HG03520 (cell line): ENCODE results near the gene KYNU.
"Not testable (repeated sequence)": the region's sequence is repeated elsewhere in the genome, so short reads cannot be mapped to it uniquely, and the experiment has no call there.

ENCODE experiments used
- ATAC-seq: cut with Tn5 transposase; IDR thresholded peaks from one replicate; pipeline ENCODE4 v1.9.1; 2021; ENCODE audit warnings: mild to moderate bottlenecking, moderate library complexity; ENCODE audit not compliant: unreplicated experiment

The KYNU gene

DNA sequence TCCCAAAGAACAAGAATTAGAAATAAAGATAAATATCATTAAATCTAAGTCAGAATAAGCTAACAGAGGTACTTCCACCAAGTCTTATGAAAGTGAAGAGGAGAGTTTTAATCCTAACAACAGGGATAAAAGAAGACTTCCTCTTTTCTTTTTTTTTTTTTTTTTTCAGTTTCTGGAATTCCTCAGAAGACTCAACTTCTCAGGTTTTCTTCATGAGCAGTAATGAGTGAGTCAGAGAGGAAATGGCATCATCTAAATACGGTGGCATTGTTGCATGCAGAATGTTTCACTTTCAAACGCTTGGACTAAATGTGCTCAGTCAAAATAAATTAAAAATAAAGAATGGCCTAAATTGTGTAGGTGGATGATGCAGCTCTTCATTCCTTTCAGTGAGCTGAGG lies 206.2 kb downstream of the KYNU start:
- ATAC-seq: no peak

DNA sequence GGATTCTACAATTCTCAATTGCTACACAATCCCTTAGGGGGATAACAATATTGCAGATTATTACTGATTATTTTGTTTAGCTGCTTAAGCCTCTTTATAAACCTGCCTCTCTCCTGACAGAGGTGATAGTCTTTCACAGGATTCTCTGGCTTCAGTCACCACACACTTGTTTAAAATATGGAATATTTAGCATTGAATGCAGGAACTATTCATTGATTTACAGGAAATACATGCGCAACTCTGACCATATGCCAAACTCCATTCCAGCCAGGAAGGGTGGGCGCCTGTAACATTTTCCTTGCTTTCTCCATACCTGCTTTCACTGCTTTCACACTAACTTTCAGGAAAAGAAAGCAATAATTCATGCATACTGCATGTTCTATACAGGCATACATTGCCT lies 207.0 kb downstream of the KYNU start:
- no peak for ATAC-seq

DNA sequence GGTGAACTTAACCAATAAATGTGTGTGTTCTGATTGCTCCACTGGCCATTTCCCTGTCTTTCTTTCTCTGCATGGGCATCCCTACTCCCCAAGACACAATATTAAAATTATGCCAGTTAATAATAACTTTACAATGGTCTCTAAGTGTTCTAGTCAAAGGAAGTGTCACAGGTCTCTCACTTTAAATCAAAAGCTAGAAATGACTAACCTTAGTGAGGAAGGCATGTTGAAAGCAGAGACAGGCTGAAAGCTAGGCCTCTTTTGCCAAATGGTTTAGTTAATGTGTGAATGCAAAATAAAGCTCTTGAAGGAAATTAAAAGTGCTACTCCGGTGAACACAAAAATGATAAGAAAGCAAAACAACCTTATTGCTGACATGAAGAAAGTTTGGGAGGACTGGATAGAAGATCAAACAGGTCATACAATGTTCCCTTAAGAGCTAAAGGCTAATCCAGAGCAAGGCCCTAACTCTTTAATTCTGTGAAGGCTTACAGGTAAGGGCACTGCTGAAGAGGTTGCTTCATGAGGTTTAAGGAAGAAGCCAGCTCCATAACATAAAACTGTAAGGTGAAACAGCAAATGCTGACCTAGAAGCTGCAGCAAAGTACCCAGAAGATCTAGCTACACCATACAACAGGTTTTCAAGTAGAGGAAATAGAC lies 207.8 kb downstream of the KYNU start:
- ATAC-seq: peak; percentile 65

DNA sequence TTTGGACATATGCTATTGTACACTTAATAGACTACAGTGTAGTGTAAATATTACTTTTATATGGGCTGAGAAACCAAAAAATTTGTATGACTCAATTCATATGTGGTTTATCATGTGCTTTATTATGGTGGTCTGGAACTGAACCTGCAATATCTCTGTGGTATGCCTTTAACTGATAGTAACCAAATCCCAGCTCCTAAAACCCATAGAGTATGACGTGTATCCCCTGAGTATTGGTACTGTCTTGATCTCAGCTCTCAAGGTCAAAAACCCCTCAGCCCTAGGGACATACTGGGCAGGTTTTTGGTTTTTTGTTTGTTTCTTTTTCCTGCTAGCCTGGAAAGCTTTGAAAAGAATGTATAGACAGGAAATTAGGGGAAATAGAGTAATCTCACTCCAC lies 209.6 kb downstream of the KYNU start:
- ATAC-seq: no peak

DNA sequence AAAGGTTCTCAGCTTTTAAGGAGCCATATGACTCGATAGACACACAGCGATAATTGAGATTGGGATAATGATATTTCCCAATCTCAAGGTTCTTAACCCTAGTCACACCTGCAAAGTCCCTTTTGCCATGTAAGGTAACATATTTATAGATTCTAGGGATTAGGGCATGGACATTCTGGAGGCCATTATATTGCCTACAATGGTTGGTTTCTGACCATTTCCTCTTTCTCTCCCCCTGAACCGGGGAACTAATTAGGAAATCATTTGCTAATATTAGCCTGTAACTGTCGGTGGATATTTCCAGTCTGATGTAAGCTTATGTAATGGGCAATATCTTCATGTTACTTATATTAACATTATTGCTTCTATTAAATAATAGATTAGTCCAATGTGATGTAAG lies 210.9 kb downstream of the KYNU start:
- no peak for ATAC-seq

DNA sequence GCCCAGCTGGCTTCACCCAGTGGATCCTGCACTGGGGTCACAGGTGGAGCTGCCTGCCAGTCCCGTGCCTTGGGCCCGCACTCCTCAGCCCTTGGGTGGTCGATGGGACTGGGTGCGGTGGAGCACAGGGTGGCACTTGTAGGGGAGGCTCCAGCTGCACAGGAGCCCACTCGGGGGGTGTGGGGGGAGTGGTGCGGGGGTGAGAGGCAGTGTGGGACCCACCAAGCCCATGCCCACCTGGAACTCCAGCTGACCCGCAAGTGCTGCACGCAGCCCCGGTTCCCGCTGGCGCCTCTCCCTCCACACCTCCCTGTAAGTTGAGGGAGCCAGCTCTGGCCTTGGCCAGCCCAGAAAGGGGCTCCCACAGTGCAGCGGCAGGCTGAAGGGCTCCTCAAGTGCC lies 212.1 kb downstream of the KYNU start:
- ATAC-seq: not testable (repeated sequence)
